Activated naive CD8-positive, alpha-beta T cell treated with anti-CD3 and anti-CD28 coated beads, Interleukin-2, amount 10 ng/mL, durations not matched to agents 7 days and 5 days (primary cell): ENCODE data around the gene TPR. TPM values are rescaled to one million over a fixed set of nuclear protein-coding genes. Genes with fewer than 3 reads are reported as not detected.
"Not testable (repeated sequence)": the region's sequence is repeated elsewhere in the genome, so short reads cannot be mapped to it uniquely, and the experiment has no call there.

Experiments
- ATAC-seq: fragments of 150-1000 bp; cut with Tn5 transposase; one replicate; pipeline ENCODE4 v1.10.0; 2021; ENCODE audit warnings: low read depth, moderate library complexity
- POLR2A ChIA-PET: fragments of 350-600 bp; sonication (Branson Sonifier 250); formaldehyde crosslinking; loops from one replicate; lab custom pipeline; 2021; ENCODE audit warnings: antibody characterized with exemption; lab: Charles Lee
- DNase-seq: peaks from one replicate; pipeline ENCODE4 v3.0.0; 2021
- H3K27ac Mint-ChIP-seq: one replicate; pipeline ENCODE4 v1.8.0; 2022; ENCODE audit warnings: mild to moderate bottlenecking, mixed read lengths
- H3K27me3 Mint-ChIP-seq: one replicate; pipeline ENCODE4 v1.8.0; 2022; ENCODE audit warnings: mild to moderate bottlenecking, moderate library complexity, mixed read lengths
- H3K36me3 Mint-ChIP-seq: one replicate; pipeline ENCODE4 v1.8.0; 2021; ENCODE audit warnings: mild to moderate bottlenecking, mixed read lengths
- H3K4me1 Mint-ChIP-seq: one replicate; pipeline ENCODE4 v1.8.0; 2021; ENCODE audit warnings: mixed read lengths
- H3K4me3 Mint-ChIP-seq: one replicate; pipeline ENCODE4 v1.8.0; 2022; ENCODE audit warnings: mild to moderate bottlenecking, moderate library complexity, mixed read lengths
- H3K9me3 Mint-ChIP-seq: one replicate; pipeline ENCODE4 v1.8.0; 2021; ENCODE audit warnings: mixed read lengths
- total RNA-seq, 2 experiments: library from RNA; stranded (reverse); gene quantifications; one replicate each; pipeline ENCODE4 v1.2.3, GENCODE V29; 2021

TPR gene
- total RNA-seq, result 100 to 1,000 TPM; 130 to 144 TPM

DNA sequence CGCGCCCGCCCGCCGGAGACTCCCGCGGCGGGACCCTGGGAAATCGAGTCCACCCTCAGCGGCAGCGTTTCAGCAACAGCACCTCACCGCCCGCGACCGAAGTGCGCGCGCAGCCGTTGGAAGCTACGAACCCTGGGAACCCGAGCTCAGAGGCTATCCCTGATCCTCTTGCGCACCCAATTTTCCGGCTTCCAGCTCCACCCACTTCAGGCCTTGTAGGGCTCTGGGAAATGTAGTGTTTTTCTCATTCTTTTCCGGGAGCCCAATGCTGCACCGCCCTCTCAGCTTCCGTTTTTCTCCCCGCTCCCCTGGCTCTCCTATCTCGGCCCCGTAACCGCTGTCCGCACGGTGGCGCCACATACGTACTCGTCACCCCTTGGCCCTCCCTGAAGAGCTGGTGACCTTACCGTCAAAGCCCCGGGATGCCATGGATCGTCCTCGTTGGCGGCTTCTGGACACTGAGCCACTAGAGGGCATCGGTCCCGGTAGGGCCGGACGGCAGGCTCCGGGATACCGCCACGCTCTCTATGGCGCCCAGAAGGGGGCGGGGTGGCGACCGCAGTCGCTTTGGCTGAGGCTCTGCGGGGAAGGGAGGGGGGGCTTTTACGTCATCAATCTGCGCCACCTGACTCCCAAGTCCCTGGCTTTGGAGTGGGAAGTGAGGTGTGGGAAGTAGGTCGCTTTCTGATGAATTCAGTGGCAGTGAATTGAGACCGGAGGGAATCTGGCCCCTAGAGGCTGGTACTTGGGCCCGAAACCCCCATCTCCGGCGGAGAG is at the start of gene TPR, which contains the start of gene ODR4:
TPR (minus strand) TSS at position 102 of the 777 bp plus-strand sequence. CDS start 225 bp downstream, outside the sequence.
ODR4 (plus strand) TSS at position 687 of the 777 bp plus-strand sequence. CDS start 3,948 bp downstream, outside the sequence.
- DNase-seq (peak; percentile 94), ATAC-seq (peak; percentile 87)
- Mint-ChIP-seq H3K9me3 (no peaks in the 10 kb centered on the region), H3K27me3 (no peaks in the 10 kb centered on the region), H3K4me3 (peak within 1 kb of the TSS; percentile 93), H3K36me3 (peaks cover 13% of the 10 kb centered on the region), H3K4me1 (peaks cover 33% of the 10 kb centered on the region), H3K27ac (peak within 1 kb of the TSS; percentile 95)
- POLR2A ChIA-PET, result interaction anchor here (0.7 to 1.6 kb wide), 12 partner anchors 10 to 697 kb away, joined by 3 to 5 read pairs (median 4); no protein-coding TSS in a partner anchor

- POLR2A ChIA-PET, result interaction anchor here (0.6 kb wide), 1 partner anchor 94 kb away, joined by 3 read pairs; no protein-coding TSS in a partner anchor
- H3K4me3 Mint-ChIP-seq, result no peak overlapping the region
These were observed 49.5 kb upstream of the TPR start for GRCh38 chr1:186424539-186424938.

DNA sequence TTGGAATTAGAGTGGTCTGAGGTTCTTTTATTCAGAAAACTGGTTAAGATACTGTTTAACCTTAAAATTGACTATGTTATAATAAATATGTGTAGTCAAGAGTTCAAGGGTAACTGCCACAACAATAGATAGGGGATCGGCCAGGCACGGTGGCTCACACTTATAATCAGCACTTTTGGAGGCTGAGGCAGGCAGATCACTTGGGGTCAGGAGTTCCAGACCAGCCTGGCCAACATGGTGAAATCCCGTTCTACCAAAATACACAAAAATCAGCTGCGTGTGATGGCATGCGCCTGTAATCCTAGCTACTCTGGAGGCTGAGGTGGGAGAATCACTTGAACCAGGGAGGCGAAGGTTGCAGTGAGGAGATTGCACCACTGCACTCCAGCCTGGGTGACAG is 46.4 kb upstream of the TPR start:
- peaks cover 2% of the 10 kb centered on the region for H3K9me3 Mint-ChIP-seq
- H3K27me3 Mint-ChIP-seq, result no peaks in the 10 kb centered on the region
- POLR2A ChIA-PET, result no interaction called here
- H3K4me1 Mint-ChIP-seq, result peaks cover 17% of the 10 kb centered on the region
- H3K4me3 Mint-ChIP-seq, result peak overlapping the region; percentile 5
- ATAC-seq (peak; percentile 16), DNase-seq (no peak)
- H3K36me3 Mint-ChIP-seq, result peaks cover 22% of the 10 kb centered on the region
- H3K27ac Mint-ChIP-seq, result peak overlapping the region; percentile 18

More at GRCh38 chr1:186424539-186424938, 49.5 kb upstream of the TPR start:
- H3K27me3 Mint-ChIP-seq, result no peaks in the 10 kb centered on the region
- no peak for DNase-seq
- no peak overlapping the region for H3K27ac Mint-ChIP-seq
- H3K4me1 Mint-ChIP-seq, result peaks cover 17% of the 10 kb centered on the region
- peaks cover 2% of the 10 kb centered on the region for H3K9me3 Mint-ChIP-seq
- no peak for ATAC-seq
- H3K36me3 Mint-ChIP-seq, result peaks cover 13% of the 10 kb centered on the region

- POLR2A ChIA-PET, result no interaction called here
- peaks cover 19% of the 10 kb centered on the region for H3K36me3 Mint-ChIP-seq
- peaks cover 2% of the 10 kb centered on the region for H3K9me3 Mint-ChIP-seq
- H3K27ac Mint-ChIP-seq, result peak overlapping the region; percentile 86
- no peaks in the 10 kb centered on the region for H3K27me3 Mint-ChIP-seq
- DNase-seq (no peak), ATAC-seq (peak; percentile 86)
- H3K4me3 Mint-ChIP-seq, result peak overlapping the region; percentile 67
- peaks cover 16% of the 10 kb centered on the region for H3K4me1 Mint-ChIP-seq
These were observed 45.9 kb upstream of the TPR start for GRCh38 chr1:186420923-186421322.

DNA sequence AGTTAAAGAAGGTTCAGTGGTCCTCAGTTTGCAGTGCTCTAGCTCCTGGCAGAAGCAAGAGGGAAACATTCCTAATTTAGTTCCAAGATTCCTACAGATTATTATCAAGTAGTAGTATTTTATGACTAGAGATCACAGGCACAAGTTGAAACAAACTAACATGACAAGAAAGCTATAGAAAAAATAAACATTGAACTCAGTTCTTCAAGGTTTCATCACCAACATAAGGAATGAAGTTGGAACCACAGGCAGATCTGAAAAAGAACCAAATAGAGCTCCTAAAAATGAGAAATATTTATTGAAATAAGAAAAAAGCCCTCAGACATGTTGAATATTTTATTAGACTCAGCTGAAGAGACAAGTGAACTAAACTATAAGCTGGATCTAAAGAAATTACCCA is 45.3 kb upstream of the TPR start:
- Mint-ChIP-seq H3K27me3 (no peaks in the 10 kb centered on the region), H3K4me1 (peaks cover 14% of the 10 kb centered on the region), H3K36me3 (peaks cover 18% of the 10 kb centered on the region), H3K27ac (peak overlapping the region; percentile 86), H3K4me3 (peak overlapping the region; percentile 67), H3K9me3 (peaks cover 2% of the 10 kb centered on the region)
- no peak for ATAC-seq
- no peak for DNase-seq
- POLR2A ChIA-PET, result no interaction called here

DNA sequence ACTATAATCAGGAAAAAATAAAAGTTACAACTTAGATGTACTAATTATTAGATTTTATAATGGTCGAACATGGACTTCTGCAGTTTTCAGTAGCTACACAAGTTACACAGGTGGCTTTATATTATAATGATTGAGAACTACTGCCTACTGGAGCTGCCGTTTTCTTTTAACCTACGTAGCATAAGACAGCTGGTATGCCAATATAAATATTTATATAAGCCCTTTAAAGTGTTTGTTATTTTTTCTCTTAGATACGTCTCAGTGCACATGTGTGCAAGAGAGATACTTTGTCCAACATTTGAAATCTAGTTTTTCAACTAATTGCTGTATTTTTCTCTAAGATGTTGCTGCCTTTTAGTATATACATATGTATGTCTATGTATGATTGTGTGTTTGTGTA is 43.5 kb upstream of the TPR start:
- H3K4me1 Mint-ChIP-seq, result peaks cover 14% of the 10 kb centered on the region
- POLR2A ChIA-PET, result interaction anchor here (1.8 kb wide), 1 partner anchor 43 kb away, joined by 4 read pairs; the partner anchor contains the start of genes ODR4 and TPR
- H3K9me3 Mint-ChIP-seq, result no peaks in the 10 kb centered on the region
- H3K4me3 Mint-ChIP-seq, result no peak overlapping the region
- H3K27me3 Mint-ChIP-seq, result no peaks in the 10 kb centered on the region
- H3K27ac Mint-ChIP-seq, result no peak overlapping the region
- ATAC-seq (no peak), DNase-seq (no peak)
- H3K36me3 Mint-ChIP-seq, result peaks cover 13% of the 10 kb centered on the region

DNA sequence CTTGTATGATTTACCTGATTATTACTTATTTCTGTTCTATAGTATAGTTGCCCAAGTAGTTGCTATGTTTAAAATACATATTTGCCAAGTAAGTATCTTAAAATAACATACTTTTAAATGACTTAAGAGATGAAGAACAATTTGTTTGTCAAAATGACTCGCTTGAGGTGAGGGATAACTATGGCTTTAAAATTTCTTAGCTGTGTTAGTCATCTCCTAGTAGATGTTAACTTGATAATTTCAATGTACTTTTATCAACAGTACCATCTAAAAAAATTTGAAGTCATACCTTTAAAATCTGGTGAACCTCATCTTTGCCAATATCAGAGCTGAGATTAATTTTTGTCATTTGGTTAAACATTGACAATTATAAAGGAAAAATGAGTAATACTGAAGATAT is 38.3 kb upstream of the TPR start:
- H3K27me3 Mint-ChIP-seq, result no peaks in the 10 kb centered on the region
- no peak overlapping the region for H3K27ac Mint-ChIP-seq
- H3K4me1 Mint-ChIP-seq, result no peaks in the 10 kb centered on the region
- ATAC-seq (no peak), DNase-seq (no peak)
- H3K4me3 Mint-ChIP-seq, result no peak overlapping the region
- H3K36me3 Mint-ChIP-seq, result peaks cover 3% of the 10 kb centered on the region
- no peaks in the 10 kb centered on the region for H3K9me3 Mint-ChIP-seq
- POLR2A ChIA-PET, result no interaction called here

- H3K9me3 Mint-ChIP-seq, result no peaks in the 10 kb centered on the region
- POLR2A ChIA-PET, result no interaction called here
- peaks cover 4% of the 10 kb centered on the region for H3K36me3 Mint-ChIP-seq
- no peaks in the 10 kb centered on the region for H3K27me3 Mint-ChIP-seq
- H3K4me3 Mint-ChIP-seq, result no peak overlapping the region
- no peak for DNase-seq
- peaks cover 2% of the 10 kb centered on the region for H3K4me1 Mint-ChIP-seq
- no peak overlapping the region for H3K27ac Mint-ChIP-seq
- no peak for ATAC-seq
These were observed 34.0 kb upstream of the TPR start for GRCh38 chr1:186409091-186409490.

- POLR2A ChIA-PET, result interaction anchor here (0.6 kb wide), 1 partner anchor 116 kb away, joined by 7 read pairs; no protein-coding TSS in a partner anchor
- Mint-ChIP-seq H3K27ac (no peak overlapping the region), H3K9me3 (no peaks in the 10 kb centered on the region), H3K27me3 (no peaks in the 10 kb centered on the region), H3K4me1 (peaks cover 2% of the 10 kb centered on the region), H3K4me3 (no peak overlapping the region), H3K36me3 (peaks cover 7% of the 10 kb centered on the region)
- ATAC-seq (peak; percentile 72), DNase-seq (no peak)
These were observed 29.5 kb upstream of the TPR start for GRCh38 chr1:186404454-186405051.

GRCh38 chr1:186403632-186404031 is 28.6 kb upstream of the TPR start:
- Mint-ChIP-seq H3K36me3 (peaks cover 7% of the 10 kb centered on the region), H3K4me1 (peaks cover 2% of the 10 kb centered on the region), H3K27ac (no peak overlapping the region), H3K27me3 (no peaks in the 10 kb centered on the region), H3K9me3 (no peaks in the 10 kb centered on the region), H3K4me3 (no peak overlapping the region)
- ATAC-seq, result no peak
- DNase-seq, result no peak
- POLR2A ChIA-PET, result interaction anchor here (0.6 kb wide), 1 partner anchor 115 kb away, joined by 7 read pairs; no protein-coding TSS in a partner anchor

- H3K27me3 Mint-ChIP-seq, H3K4me1 Mint-ChIP-seq, H3K4me3 Mint-ChIP-seq, H3K27ac Mint-ChIP-seq, H3K36me3 Mint-ChIP-seq, POLR2A ChIA-PET, DNase-seq, H3K9me3 Mint-ChIP-seq, ATAC-seq: not testable (repeated sequence)
These were observed 26.4 kb upstream of the TPR start for GRCh38 chr1:186401446-186401845.

DNA sequence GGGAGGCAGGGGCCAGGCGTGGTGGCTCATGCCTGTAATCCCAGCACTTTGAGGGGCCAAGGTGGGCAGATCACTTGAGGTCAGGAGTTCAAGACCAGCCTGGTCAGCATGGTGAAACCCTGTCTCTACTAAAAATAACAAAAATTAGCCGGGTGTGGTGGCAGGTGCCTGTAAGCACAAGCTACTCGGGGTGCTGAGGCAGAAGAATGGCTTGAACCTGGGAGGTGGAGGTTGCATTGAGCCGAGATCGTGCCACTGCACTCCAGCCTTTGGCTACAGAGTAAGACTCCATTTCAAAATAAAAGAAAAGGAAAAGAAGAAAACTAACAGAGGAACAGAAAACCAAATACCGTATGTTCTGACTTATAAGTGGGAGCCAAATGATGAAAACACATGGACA is 17.7 kb upstream of the TPR start:
- H3K36me3 Mint-ChIP-seq, result peaks cover 12% of the 10 kb centered on the region
- POLR2A ChIA-PET, result not testable (repeated sequence)

DNA sequence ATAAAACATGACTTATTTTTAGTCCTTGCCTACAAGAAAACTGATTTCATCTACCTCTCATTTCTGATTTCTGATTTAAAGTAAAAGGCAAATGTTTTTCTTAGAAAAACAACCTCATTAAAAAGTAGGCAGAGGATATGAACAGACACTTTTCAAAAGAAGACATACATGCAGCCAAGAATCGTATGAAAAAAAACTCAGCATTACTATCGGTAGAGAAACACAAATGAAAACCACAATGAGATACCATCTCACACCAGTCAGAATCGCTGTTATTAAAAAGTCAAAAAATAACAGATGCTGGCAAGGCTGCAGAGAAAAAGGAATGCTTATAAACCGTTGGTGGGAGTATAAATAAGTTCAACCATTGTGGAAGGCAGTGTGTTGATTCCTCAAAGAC is 16.8 kb upstream of the TPR start:
- ATAC-seq (no peak), DNase-seq (no peak)
- Mint-ChIP-seq H3K27ac (no peak overlapping the region), H3K27me3 (no peaks in the 10 kb centered on the region), H3K9me3 (no peaks in the 10 kb centered on the region), H3K4me1 (no peaks in the 10 kb centered on the region), H3K36me3 (peaks cover 12% of the 10 kb centered on the region), H3K4me3 (no peak overlapping the region)
- POLR2A ChIA-PET, result no interaction called here

More for the DNA sequence above, 17.7 kb upstream of the TPR start:
- H3K27me3 Mint-ChIP-seq, H3K27ac Mint-ChIP-seq, DNase-seq, H3K9me3 Mint-ChIP-seq, H3K4me1 Mint-ChIP-seq, H3K4me3 Mint-ChIP-seq, ATAC-seq: not testable (repeated sequence)
